CD1c-positive myeloid dendritic cell (primary cell): Measurements from ENCODE around the gene ATP1B4.

Source experiments
- DNase-seq: peaks from one replicate; pipeline ENCODE4 v3.0.0-alpha.2; 2016; ENCODE audit errors: extremely low spot score

The ATP1B4 gene

DNA sequence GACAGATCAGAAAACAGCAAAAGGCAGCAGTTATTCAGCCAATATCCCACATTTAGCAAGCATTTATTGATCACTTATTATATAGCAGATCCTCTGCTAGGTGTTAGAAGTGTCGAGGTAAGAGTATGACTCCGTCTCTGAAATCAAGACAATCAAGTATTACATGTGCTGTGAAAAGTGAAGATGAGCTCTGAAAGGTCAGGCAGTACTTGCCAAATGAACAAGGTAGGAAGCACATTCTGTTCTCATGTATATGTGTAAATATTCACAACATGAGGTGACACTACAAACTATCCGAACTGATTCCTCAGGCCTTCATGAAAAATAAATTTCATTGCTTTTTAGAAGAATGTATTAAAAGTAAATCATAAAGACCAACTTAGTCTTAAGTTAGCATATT, 15.3 kb downstream of the ATP1B4 start:
- no peak for DNase-seq

DNA sequence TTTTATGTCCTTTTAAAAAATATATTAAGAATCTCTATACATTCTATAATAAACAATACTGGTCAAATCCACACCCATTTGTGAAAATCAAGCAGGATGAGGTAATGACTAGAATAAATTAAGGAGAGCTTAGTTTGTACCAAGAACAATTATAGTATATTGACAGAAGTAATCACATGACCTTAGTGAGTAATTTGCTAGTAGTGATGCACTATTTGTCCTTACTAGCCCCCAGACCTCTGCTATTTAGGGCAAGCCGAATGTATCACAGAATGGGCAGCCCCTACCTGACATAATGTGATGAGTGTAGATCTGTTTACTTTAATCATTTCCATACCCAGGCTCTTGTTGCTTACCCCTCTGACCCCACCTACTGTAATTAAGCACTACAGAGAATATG, 15.8 kb downstream of the ATP1B4 start:
- DNase-seq: no peak

DNA sequence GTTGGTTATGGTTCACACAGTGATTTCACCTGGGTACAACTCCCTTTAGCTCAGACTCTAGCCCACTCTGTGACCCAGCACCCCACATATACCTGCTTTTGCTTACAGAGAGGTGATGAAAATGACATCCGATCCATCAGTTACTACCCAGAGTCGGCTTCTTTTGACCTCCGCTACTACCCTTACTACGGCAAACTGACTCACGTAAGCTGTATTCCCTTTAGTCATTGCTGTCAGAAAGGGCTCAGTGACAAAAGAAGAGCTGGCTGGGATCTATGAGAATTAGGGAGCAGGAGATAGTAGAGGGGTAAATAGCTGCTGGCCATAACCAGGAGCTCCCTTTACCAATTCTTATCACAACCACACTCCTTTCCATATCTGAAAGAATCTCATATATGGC, 16.7 kb downstream of the ATP1B4 start:
- DNase-seq: no peak

DNA sequence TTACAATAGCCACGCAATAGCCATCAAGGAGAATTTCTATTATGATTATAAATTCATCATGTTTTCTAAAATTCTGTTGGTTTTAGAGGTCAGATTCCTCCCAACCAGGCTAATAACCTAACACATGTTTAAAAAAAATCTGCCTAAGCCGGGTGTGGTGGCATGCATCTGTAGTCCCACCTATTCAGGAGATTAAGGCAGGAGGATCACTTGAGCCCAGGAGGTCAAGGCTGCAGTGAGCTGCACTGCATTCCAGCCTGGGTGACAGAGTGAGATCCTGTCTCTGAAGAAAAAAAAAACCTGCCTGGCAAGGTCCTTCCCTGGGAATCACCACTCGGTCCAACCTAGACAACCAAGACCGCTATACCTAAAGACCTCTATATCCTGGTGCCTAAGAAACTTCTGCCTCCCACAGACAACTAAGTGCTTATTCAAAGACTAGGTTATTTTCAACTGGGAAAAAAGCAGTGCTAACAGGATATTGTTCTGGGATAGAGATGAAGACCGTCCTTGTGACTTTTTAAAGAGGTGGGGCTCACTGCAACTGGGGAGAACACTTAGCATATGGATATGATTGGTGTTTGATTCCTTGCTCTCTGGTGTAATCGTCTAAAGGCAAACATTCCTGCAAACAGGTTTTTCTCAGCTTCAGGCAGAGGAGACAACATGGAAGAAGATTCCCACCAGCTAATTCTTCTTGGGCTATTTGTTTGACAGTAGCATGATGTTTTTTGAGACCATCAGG, 18.2 kb downstream of the ATP1B4 start:
- no peak for DNase-seq

DNA sequence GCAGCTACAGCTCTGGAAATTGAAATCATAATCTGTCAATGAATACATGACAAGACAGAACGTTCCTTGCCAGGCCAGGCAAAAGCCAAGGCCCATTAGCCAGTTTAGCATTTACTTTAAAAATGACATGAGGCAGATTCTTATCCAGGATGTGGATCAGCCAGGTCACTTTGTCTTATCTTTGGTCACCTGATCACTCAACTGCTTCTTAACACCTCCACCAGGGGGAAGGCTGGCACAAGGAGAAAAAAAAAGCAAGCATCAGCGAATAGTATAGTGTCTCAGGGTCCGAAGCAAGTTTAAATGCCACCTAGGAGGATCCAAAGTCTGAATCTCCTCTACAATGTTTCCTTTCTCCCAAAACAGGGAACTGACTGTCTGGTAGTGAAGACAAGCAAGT, 18.8 kb downstream of the ATP1B4 start:
- DNase-seq: peak; percentile 3

- no peak for DNase-seq
These were observed 39.4 kb downstream of the ATP1B4 start for GRCh38 chrX:120401301-120401700.

DNA sequence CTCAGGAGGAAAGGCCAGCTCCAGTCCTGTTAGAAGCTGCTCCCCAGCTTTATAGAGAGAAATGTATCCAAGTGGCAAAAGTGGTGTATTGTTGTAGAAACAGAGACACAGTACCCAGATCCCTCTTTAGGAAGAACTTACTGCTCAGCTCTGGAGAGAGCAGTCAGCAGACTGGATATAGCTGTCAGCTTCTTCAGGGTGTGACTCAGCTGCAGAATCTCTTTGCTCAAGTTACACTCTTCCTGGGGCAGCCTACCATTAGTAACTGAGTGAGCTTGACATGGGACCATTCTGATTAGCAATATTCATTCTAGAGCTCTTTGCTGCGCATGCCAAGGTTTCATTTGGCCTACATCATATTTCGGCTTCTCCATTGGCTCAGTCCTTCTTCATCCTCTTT, 40.5 kb downstream of the ATP1B4 start:
- DNase-seq: no peak

GRCh38 chrX:120406638-120407037, 44.7 kb downstream of the ATP1B4 start:
- no peak for DNase-seq

DNA sequence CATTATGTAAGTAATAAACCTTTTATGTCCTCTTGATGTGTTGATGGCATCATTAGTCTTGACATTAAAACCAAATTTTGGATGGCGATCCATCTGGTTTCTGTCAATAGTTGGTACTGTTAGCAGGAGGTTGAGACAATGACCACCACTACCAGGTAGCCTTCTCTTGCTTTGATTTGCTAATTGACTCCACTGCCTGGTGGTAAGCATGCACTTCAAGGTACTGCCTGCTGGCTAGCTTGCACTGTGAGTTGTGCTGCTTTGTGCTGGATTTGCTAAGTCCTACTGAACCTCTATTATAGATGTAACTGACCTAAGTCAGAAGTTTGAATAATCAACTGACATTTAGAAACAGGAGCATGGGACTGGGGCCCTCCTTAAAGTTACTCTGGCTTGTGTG, 46.3 kb downstream of the ATP1B4 start:
- no peak for DNase-seq

- no peak for DNase-seq
These were observed 57.6 kb downstream of the ATP1B4 start for GRCh38 chrX:120419463-120419862.

DNA sequence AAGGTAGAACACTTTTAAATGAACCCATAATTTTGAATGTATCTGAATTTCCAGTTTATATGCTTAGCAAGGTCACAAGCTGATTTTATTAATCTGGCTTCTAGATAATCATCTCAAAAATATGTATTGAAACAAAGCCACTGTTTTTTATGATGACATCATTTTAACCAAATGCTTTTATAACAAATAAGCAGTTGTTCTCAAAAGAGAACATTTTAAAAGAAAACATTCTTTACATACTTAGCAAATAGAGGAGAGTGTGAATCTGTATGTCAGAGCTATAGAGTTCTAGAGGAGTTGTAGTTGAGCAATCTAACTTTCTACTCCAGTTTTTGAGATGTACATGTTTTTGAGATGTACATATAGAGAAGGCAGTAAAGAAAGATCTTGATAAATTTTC, 64.7 kb downstream of the ATP1B4 start:
- no peak for DNase-seq

- DNase-seq: no peak
These were observed 66.4 kb downstream of the ATP1B4 start for GRCh38 chrX:120428309-120428708.

GRCh38 chrX:120429776-120430540, 68.1 kb downstream of the ATP1B4 start:
- DNase-seq: no peak
